Measurements from ENCODE around the gene FLT3.

The FLT3 gene

DNA sequence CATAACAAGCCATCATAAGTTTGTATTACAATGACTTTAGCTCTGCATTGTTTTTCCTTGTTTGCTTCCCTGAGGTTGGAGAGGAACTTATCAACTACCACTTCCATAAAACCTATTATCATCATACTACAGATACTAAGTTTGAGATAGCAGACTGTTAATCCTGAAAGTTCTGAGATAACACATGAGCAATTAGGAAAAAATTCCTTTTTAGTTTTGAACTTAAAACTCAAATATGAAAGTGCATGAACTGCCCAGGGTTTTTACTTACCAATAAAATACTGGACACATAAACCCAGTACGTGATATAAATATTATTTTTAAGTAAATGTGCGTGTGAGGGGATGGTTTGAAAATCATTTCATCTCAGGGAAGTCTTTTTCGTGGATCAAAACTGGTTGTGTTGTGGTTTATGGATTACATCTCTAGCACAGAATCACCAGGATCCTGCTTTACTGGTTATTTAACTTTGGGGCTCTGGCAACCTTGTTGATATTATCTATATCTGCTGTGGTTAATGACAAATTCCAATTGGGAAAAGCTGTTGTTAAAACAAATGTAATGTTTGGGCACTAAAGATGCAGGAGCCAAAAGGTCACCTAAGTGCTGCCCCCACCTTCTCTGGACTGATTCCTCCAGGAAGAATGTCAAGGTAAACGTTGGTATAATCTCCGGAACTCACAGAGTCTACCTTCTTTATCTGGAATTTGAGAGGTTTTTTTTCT is 143.6 kb downstream of the FLT3 start:
- DNase-seq, result no peak

DNA sequence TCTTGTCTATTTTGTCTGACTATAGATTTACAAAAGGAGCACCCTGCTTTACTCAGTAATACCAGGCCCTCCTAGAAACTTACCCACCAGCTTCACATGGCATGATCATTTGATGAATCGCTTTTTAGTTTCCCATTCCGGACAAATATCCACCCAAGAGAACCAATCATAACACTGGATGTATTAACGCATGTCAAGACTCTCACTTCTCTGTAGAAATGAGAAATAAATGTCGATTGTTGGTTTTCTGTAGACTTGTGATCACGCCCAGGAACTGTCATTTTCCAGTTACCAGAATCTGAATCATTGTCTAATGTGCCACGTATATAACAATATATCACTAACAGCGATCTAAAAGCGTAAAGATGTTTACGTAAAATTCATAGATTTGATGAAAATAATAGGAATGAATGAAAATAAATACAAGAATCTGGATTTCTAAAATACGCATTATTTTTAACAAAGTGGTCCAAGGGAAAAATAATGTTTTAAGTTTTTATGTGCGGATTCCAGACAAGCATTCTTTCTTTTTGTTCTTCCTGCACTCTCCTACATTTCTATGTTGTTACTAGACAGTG is 145.3 kb downstream of the FLT3 start:
- DNase-seq, result no peak

DNA sequence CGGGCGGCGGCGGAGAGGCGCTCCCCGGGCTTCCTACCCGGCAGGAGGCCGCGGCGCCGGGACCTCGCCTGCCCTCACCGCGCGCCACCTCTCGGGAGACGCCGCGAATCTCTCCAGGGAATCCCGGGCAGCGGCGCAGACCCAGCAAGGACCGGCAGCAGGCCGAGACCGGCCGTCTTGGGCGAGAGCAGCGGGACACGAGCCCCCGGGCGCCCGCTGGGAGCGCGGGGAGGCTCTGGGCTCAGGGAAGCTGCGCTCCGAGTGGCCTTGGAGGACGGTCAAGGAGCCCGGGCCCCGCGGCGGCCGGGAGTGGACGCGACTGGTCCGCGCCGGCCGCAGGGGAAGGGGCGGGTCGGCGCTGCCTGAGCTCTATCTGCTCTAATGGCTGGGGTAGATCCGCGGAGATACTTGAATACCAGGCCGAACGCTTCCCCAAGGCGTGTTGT is 145.9 kb downstream of the FLT3 start:
- no peak for DNase-seq

DNA sequence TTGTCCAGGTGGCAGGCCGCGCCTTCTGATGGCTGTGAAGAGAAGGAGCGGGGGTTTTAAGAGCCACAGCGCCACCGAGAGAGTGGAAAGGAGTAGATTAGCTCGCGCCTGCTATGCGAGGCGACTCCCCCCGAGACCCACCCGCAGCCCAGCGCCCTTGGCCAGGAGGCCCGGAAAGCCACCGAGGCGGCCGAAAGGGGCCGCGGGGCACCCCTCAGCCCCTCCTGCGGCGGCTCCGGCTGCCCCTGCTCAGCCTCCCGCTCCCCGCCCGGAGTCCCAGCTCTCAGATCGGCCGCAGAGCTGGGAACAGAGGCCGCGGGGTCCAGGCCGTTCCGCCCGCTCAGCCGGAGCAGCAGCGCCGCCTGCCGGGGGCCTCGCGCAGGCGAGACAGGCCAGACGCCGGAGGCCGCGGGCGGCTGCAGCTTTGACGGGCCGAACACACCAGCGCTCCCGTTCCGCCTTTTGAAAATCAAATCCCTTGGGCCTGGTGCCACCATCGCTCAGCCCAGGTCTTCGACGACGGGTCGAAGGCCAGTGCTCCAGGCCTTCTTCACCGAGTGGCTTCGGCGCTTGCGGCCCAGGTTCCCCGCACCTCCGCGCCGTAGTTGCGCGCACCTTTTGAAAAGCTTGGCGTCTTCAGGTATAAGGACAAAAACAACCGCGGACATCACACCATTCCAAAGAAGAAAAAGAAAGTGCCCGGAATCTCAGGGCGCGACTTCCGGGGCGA is 146.5 kb downstream of the FLT3 start:
- peak; percentile 78 for DNase-seq

Data from OCI-M1 (cell line).